AG10803 (cell line): Measurements from ENCODE around the gene PRKCE.
A peak's percentile ranks its signal among the peaks of the same experiment; 100 is the strongest.

Source experiments
- DNase-seq: peaks from one replicate; pipeline ENCODE4 v3.0.0; 2010; ENCODE audit warnings: low read depth
- H3K4me3 ChIP-seq: 2 replicates; pipeline ENCODE4 v1.5.1; 2011; ENCODE audit warnings: mild to moderate bottlenecking, low read length, control low read depth
- CTCF ChIP-seq: conservative IDR thresholded peaks from 2 replicates; pipeline ENCODE4 v1.5.1; 2011; ENCODE audit warnings: mild to moderate bottlenecking, low read length, control low read depth, inconsistent platforms

The PRKCE gene

GRCh38 chr2:45774688-45775244 lies 123.3 kb downstream of the PRKCE start:
- no peak overlapping the region for H3K4me3 ChIP-seq
- no peak for DNase-seq
- no peak for TF ChIP-seq CTCF

- DNase-seq = peak; percentile 65
- no peak overlapping the region for H3K4me3 ChIP-seq
- no peak for TF ChIP-seq CTCF
Measured at GRCh38 chr2:45776160-45776955, 124.9 kb downstream of the PRKCE start.

DNA sequence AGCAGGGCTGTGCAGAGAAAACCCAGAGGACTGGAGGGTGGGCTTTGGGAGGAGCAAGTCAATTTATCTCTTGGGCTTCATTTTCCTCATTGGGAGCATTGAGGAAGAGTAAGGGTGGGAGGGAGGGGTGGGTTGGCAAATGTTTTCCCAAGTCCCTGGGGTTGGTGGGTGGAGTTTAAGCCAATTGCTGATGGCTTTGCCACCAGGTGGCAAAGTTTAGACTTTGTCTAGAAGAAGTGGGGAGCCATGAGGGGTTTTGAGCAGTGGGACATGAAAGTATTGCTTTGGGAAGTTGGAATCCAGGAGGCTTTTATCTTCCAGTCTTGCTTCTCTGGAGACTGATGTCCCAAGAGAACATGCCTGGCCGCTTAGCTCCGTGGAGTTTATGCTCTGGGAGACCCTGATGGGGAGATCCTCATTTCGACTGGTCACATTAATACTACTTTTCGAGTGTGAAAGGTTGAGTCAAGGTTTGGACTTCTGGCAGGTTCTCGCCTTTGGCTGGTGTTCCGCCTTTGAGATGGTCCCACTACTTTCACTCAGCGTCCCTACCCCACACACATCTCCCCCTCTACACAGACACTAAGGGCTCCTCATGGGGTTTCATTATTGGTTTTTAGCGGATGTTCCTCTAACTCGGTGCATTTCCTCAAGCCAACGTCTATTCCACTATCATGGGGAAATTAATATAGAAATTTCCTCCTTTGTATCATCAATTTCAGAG lies 126.7 kb downstream of the PRKCE start:
- H3K4me3 ChIP-seq = no peak overlapping the region
- no peak for TF ChIP-seq CTCF
- DNase-seq = no peak

- DNase-seq = peak; percentile 65
- TF ChIP-seq CTCF = peak; percentile 79
- no peak overlapping the region for H3K4me3 ChIP-seq
Measured at GRCh38 chr2:45778720-45779171, 127.3 kb downstream of the PRKCE start.

DNA sequence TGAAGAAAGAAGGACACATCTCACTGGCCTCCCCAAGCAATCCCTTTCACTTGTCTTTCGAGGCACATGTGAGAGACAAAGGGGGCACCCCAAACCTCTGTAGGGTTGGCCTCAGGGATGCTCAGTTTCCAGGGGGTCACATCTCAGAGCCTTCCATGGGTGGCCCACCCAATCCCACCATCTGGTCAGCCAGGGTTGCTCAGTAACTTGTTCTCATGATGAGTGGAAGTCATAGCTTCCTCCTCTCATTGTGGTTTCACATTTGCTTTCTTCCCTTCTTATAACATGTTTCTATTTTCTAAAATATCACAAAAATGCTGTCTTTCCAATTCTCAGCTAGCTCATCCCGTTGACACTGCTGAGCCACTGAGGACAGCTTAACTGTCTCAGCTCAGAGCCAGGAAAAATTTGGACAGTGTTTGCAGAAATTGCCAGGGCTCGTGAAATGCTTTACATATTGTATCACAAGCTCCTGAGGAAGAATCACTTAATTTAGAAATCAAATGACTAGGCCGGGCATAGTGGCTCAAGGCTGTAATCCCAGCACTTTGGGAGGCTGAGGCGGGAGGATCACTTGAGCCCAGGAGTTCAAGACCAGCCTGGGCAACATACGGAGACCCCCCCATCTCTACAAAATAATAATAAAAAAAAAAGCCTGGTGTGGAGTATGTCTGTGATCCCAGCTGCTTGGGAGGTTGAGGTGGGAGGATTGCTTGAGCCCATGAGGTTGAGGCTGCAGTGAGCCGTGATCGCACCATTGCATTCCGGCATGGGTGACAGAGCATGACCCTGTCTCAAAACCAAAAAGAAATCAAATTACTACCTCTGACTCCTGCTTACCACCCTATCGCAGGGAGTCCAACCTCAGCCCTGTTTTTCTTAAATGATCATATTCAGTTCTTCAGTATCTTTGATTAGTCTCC lies 129.3 kb downstream of the PRKCE start:
- TF ChIP-seq CTCF = no peak
- no peak overlapping the region for H3K4me3 ChIP-seq
- peak; percentile 72 for DNase-seq

GRCh38 chr2:45781464-45781811 lies 130.0 kb downstream of the PRKCE start:
- TF ChIP-seq CTCF = no peak
- no peak for DNase-seq
- H3K4me3 ChIP-seq = no peak overlapping the region
